Stimulated activated CD8-positive, alpha-beta memory T cell treated with anti-CD3 and anti-CD28 coated beads, Interleukin-12 subunit alpha, Interleukin-12 subunit beta, amount 100 ng/mL, for 1 hour (primary cell): ENCODE measurements around the gene KIFAP3.
"Not testable (repeated sequence)": the region's sequence is repeated elsewhere in the genome, so short reads cannot be mapped to it uniquely, and the experiment has no call there.

Source experiments
- DNase-seq: peaks from one replicate; pipeline ENCODE4 v3.0.0-alpha.2; 2020; ENCODE audit warnings: low read depth

Gene KIFAP3

DNA sequence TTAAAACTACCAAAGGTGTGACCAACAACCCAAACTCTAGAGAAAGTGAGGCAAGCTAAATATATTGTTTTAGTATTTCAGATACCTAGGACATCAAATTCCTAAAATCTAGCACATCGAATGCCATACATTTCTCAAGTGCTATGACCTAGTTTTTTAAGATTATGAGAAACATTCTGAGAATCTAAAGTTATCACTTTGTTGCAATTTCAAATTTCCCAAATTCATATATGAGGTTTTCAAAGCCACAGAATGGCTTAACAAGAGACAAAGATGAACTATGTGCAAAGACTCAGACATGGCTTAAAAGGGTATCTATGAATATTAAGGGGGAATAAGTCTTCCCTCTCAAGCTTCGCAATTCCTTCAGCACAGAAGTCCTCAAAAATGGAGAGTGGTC, 187.6 kb downstream of the KIFAP3 start:
- DNase-seq, result no peak

DNA sequence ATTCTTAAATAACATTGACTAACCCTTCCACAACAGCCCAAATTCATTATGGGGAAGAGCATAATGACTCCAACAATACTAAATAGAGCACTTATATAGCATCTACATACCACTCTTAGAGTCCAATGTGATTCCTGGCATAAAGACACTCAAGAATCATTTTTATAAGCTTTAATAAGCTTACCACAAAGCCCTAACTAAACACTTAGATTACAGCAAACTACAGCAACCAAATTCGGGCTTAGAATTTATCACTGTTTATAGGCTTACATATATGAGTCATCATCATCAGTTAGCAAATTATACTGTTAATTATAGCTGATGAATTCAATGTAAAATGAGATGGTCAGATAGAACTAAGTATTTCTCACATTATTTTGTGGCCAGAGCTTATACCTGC, 188.1 kb downstream of the KIFAP3 start:
- DNase-seq, result no peak

DNA sequence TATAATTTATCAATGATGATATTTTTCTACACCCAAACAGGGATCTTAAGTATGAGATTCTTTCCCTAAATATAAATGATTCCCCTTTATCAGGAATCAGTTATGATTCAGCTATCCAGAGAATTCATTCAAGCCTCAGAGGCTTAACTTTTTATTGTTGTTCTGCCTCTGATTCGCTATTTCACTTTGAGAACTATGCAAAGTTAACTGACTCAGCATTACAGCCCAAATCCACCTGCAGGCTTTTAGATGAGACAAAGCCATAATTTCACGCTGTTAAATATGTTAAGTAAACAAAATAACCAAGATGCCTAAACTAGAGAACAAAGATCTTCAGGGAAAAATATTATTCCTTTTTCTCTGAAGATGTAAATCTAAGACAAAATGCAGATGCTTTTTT, 189.3 kb downstream of the KIFAP3 start:
- DNase-seq, result no peak

DNA sequence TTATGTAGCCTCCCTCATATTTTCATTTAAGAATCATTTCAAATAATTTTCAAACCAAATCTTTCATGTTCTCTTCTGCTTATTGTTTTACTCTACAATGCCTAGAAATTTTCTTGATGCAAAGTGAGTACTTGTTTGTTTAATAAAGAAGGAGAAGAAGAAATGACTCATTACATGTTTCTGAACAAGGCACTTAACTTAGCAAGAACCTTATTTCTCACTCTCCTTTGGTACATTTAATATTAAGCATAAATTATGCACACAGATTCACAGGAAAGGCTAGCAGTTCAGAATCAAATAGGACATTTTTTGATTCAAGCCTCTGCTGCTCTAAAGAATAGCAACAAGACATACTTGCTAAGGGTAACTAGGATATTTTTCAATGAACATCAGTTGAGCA, 189.9 kb downstream of the KIFAP3 start:
- no peak for DNase-seq

DNA sequence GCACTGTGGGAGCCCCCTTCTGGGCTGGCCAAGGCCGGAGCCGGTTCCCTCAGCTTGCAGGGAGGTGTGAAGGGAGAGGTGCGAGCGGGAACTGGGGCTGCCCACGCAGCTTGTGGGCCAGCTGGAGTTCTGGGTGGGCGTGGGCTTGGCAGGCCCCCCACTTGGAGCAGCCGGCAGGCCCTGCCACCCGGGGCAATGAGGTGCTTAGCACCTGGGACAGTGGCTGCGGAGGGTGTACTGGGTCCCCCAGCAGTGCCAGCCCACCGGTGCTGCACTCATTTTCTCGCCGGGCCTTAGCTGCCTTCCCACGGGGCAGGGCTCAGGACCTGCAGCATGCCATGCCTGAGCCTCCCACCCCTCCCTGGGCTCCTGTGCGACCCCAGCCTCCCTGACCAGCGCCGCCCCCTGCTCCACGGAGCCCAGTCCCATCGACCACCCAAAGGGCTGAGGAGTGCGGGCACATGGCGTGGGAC, 192.4 kb downstream of the KIFAP3 start:
- no peak for DNase-seq

DNA sequence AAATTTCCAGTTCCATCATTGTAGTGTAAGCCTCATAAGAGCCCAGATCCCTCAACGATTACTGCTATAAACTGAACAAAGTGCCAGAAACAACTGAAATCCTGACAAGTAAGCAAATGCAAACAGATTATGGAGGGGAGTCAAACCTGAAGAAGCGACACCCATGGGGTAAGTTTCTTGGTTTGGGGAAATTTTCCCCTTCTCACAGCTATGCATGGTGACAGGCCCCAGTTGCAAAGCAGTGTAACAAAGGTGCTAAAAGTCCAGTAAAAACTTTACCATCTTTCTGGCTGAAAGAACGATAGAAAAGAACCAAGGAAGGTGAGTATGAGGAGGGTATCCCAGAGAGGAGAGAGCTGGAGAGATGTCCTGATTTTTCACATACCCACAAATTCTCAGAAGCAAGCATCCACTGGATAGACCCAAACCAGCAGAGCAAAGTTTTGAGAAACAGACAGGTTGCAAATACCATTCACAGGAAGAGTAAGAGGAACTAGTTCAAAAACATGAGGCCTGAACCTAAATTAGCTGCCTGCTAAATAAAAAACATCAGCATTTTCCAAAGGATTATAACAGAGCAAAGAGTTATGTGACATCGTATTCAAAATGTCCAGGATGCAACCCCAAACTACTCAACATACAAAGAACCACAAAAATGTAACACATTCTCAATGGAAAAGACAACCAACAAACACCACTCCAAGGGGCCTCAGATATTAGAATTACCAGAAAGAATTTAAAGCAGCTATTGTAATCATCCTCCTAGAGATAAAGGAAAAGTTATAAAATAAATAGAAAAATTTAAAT, 195.3 kb downstream of the KIFAP3 start:
- no peak for DNase-seq

DNA sequence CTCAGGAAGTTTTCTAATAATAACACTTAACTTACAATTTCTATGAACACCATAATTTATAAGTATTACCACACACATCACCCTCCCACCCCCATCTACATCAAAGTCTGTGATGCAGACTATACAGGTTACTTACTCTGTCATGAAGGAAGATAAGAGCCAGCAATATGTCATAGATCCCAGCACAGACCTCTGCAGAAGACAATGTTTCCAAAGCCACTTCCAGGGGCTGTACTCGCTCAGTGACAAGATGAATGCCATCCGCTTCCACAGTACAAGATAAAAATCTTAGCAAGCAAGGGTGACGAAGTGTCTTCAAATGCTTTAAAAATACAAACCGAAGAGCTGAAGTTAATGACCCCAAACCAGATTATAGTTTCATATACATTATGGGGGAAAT, 196.0 kb downstream of the KIFAP3 start:
- no peak for DNase-seq

DNA sequence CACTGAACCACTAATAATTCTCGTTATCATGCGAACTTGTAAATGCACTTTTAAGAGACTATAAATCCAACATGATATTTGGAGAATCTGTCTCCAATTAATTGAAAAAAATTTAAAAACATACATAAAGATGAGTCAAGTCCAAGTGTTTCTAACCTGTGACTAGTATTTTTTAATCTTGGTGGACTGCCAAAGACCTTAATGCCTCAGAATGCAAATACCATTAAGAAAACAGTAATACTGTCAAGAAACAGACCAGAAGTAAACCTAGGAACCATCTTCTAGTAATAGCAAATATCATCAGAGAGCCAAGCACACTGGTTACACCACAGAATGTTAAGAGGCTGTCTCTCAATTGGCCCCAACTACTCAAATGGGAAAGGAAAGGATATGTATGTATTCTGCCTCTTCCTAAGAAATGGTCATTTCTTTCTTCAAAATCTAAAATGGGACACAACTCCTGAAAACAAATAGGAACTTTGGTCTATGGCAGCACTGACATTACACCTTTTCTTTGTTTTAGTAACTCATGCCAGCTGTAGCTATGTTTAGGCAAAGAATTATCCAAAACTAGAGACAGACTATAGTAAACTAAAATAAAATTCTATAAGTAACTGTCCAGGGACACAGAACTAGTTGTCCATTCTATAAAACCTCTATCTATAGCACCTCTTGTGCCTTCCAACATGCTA, 196.5 kb downstream of the KIFAP3 start:
- DNase-seq, result no peak

DNA sequence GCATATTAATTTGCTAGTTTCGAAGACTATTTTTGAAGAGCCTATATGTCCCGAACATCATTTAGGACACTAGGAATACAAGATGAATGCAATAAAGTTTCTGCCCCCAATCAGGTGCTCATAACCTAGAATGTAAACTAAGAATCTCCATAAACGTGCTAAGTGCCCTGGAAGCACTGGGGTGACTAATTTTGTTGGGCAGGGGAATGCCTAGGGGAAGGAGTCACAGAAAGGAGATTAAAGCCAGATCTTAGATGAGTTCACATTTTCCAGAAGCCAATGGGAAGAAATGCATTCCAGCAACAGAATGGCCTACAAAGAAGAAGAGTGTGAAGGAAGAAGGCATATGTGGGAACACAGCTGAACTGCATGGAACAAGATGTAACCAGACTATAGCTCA, 200.3 kb downstream of the KIFAP3 start:
- DNase-seq, result no peak

DNA sequence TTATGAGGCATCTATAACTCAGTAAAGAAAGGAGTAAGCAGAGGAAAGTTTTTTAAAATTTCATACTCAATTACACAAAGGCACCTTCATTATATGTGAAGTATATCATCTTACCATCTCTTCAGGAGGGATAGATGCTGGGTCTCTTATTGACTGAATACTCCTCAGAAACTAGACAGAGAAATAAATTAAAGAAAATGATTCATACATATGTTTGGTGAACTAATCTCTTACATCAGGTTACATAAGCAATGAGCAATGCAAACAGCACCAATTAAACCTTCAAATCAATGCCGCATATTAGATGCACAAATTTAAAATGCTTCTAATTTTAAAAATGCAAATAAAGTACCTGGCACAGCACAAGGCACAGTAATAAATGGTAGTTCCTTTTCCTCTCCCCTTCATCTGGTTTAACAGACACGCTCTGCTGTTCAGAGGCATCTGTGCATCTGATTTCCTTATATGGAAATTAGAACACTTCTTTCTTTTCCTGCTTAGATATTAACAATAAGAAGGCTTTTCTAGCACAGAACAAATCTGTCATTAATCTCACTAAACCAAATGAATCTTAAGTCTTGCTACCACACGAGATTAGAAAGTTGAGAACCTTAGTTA, 200.8 kb downstream of the KIFAP3 start:
- DNase-seq, result no peak

DNA sequence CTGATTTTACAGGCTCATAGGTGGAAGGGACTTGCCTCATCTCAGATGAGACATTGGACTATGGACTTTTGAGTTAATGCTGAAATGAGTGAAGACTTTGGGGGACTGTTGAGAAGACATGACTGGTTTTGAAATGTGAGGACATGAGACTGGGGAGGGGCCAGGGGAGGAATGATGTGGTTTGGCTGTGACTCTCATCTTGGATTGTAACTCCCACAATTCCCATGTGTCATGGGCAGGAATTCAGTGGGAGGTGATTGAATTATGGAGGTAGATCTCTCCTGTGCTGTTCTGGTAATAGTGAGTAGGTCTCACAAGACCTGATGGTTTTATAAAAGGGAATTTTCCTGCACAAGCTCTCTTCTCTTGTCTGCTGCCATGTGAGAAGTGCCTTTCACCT, 201.6 kb downstream of the KIFAP3 start:
- DNase-seq, result no peak

DNA sequence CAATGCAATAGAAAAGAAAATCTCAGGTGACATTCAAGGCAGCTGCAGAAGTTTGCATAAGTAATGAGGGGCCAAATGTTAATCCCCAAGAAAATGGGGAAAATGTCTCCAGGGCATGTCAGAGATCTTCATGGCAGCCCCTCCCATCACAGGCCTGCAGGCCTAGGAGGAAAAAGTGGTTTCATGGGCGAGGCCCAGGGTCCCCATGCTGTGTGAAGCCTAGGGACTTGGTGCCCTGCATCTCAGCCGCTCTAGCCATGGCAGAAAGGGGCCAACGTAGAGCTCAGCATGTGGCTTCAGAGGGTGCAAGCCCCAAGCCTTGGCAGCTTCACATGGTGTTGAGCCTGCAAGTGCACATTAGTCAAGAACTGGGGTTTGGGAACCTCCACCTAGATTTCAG, 202.5 kb downstream of the KIFAP3 start:
- DNase-seq, result not testable (repeated sequence)
